WI38 (cell line): Measurements from ENCODE around the gene EIF2S1.
"Not testable (repeated sequence)": the region's sequence is repeated elsewhere in the genome, so short reads cannot be mapped to it uniquely, and the experiment has no call there.

Experiments used
- H3K4me3 ChIP-seq: 2 replicates; pipeline ENCODE4 v1.5.1; 2011; ENCODE audit warnings: low read depth, mild to moderate bottlenecking, control low read depth, low read length
- CTCF ChIP-seq: IDR thresholded peaks from 2 replicates; pipeline ENCODE4 v1.5.1; 2012; ENCODE audit warnings: low read depth, mild to moderate bottlenecking, control low read depth, low read length

Gene EIF2S1

GRCh38 chr14:67332468-67332867, 27.7 kb upstream of the EIF2S1 start:
- no peak overlapping the region for H3K4me3 ChIP-seq
- TF ChIP-seq CTCF = no peak

GRCh38 chr14:67335781-67336180, 24.3 kb upstream of the EIF2S1 start:
- TF ChIP-seq CTCF = no peak; the same call in 1 of the 2 replicates
- no peak overlapping the region for H3K4me3 ChIP-seq

- not testable (repeated sequence) for H3K4me3 ChIP-seq
Measured at GRCh38 chr14:67341231-67341630, 18.9 kb upstream of the EIF2S1 start.

- TF ChIP-seq CTCF = no peak
- no peak overlapping the region for H3K4me3 ChIP-seq
Measured at GRCh38 chr14:67343601-67344230, 16.4 kb upstream of the EIF2S1 start.

- H3K4me3 ChIP-seq = no peak overlapping the region
- TF ChIP-seq CTCF = no peak
Measured at GRCh38 chr14:67345583-67345982, 14.5 kb upstream of the EIF2S1 start.

- H3K4me3 ChIP-seq = no peak overlapping the region
- TF ChIP-seq CTCF = no peak
Measured at GRCh38 chr14:67352055-67352454, 8.1 kb upstream of the EIF2S1 start.

GRCh38 chr14:67357186-67357968, 2.8 kb upstream of the EIF2S1 start:
- H3K4me3 ChIP-seq = peak overlapping the region; percentile 98; the same call in 1 of the 2 replicates
- TF ChIP-seq CTCF = no peak
